ENCODE measurements around the gene HORMAD2.
A peak's percentile ranks its signal among the peaks of the same experiment; 100 is the strongest.

Gene HORMAD2, protein sequence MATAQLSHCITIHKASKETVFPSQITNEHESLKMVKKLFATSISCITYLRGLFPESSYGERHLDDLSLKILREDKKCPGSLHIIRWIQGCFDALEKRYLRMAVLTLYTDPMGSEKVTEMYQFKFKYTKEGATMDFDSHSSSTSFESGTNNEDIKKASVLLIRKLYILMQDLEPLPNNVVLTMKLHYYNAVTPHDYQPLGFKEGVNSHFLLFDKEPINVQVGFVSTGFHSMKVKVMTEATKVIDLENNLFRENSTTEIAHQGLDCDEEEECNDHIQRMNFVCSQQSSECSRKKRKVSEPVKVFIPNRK

DNA sequence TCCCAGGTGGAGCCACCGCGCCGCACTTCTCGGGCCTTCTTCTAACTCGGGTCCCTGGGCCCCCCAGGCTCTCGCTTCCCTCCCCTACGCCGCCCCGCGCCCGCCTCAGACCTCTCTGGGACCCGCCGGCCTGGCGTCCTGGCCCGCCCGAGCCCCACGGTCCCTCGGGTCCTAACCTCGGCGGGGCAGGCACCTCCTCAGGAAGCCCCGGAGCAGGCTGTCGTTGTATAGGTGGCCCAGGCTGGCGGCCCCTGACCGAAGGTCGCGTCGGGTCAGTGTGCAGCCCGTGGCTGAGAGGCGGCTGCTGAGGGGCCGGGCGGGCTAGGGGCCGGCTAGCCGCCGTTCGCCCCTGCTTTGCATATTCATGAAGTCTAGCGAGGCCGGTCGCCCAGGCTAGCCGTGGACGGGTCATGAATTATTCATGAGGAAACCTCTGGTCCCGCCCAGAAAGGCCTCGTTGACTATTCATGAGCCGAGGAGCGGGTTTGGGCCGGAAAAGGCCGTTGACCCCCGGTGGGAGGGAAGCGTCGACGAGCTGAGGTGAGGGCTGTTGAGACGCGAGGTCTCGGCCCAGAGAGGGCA lies at the start of gene HORMAD2:
Gene HORMAD2 (plus strand): TSS at position 513 of the 582 bp plus-strand sequence. CDS start 13,489 bp downstream, outside the sequence.
- DNase-seq = no peak

DNA sequence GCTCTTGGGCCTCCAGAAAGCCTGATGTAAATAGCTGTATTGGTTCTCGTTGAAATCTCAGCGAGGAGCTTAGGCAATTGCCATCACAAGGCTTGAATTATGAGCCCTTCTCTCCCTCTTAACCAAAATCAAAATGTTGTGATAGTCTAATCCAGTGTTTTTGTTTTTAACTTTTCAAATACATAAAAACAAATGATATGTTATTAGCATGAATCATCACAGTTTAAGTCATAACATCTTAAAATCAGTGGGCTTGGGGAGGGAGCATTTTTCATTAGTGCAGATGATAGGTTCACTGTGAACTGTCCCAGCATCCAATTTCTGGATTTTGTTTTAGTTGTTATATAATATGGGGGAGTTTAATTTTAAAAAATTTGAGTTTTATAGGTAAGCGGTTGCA lies 48.9 kb upstream of the HORMAD2 start:
- DNase-seq = no peak

DNA sequence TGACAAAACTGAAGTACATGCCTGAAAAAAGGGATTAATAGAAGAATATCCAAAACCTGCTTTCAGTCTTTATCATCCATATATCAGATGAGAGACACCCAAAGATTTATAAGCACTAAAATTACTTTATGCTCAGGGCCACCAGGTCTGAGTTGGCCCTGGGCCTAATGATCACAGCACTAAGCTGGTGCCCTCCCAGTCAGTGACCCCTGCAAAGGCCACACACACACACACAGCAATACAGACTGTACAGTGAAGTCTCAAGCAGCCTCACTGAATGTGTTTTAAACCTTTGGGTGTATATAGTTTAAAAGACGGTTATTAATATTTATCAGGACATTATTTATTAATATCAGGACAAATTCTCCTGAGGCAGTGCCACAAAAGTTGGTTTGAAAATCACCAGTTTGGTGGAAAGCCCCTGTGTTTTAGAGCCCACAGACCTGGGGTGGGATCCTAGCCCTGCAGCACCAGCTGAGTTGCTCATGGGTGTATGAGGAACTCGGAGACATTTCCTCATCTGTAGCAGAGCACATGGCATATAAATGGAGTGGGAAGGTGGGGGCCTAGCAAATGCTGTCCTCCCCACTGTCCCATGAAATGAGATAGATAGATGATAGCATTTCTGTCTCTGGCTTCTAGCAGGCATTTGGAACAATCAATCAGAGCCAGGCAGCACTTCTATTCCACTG lies 48.4 kb upstream of the HORMAD2 start:
- no peak for DNase-seq

DNA sequence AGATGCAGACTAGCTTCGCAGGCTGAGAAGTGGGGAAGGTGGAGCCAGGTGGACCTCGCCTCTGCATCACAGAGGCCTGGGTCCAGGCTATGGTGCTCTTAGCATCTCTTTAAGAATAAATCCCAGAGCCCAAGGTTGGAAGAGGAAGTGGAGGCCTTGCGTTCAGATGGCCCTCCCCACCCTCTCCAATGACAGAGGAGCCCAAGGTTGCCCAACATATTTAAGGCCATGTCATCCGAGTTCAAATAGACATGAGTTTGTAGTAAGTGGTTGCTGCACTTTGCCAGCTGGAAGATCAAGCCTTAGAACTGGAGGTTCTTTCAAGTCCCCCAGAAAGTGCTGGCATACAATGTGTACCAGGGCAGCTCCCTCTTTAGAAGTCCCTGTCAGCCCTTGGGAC lies 47.1 kb upstream of the HORMAD2 start:
- DNase-seq = no peak

DNA sequence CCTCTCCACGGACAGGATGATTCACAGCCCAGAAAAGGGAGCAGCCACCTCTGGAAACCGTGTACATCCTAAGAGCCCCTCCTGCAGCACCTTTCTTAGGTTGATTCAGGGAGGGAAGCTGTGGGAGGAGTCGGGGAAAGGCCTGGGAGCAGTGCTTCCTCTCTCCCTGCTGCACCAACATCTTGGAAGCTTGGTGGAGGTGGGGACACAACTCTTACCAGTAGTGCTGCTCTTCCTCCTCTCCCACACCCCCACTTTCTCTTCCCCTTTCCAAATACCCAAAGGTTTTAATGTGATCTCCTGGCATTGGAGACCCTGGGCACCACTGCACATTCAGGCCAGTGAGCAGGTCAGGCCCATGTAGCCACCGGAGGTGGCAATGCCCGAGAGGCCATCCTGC lies 46.4 kb upstream of the HORMAD2 start:
- DNase-seq = no peak

DNA sequence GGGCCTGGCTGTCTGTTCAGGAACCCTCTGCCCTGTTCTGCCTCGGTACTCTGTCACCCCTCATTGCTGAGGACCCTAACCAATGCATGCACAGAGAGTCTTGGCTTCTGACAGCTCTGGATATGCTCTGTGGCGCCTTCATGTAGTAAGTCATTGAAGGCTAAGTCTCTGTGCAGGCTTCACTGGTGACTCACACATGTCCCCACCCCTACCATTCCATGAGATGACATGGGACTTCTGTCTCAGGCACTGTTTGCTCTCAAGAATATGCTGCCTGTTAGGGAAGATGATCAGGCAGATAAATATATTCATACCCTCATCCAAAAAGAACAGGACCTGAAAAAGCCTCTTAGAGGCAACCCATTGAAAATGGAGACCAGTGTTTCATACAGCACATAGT lies 43.6 kb upstream of the HORMAD2 start:
- no peak for DNase-seq

DNA sequence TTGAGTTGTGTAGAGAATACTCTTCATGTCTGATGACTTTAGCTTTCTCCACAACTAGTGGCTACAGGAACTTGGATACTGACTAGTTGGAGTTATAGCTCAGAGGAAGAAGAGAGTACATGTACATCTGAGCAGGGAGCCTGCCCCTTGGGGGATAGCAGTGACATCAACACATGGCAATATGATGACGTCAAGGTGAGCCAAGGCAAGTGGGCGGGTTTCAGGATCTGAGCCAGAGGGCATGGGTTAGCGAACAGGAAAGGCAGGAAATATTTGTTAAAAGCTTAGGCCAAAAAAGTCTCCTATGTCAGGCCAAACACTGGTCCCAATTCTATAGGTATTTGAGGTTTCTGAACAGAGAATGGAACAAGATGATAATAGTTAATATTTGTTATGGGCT lies 42.0 kb upstream of the HORMAD2 start:
- no peak for DNase-seq

DNA sequence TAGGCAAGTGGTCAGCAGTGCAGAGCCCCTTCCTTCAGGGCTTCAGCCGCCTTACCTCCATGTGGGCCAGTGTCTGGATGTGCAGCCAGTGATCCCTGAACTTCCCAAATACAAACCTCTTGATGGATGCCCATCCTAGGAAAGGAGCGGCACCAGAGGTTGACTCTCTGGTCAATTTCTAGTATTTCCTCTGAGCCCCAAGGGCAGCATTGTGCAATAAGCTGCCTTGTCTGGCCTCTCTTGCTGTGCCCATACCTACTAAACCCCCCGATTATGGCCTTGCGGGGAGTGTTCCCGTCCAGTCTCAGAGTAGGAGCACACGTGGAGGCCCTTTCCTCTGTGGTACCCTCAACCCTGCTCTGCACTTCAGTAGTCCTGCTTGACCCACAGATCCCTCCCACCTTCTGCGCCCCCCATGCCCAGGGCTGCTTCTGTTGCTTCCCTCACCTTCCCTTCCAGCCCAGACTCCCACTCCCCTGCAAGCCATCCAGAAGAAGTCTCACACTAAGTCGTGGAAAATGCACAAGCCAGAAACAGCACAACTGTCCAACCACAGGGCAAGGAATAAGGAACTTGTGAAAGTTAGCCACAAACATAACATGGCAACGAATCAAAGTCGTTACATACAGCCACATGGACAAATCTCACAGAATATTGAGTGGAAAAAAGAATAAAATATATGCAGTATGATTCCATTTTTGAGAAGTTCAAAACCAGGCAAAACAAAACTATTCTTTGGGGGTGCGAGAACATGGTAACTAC lies 39.6 kb upstream of the HORMAD2 start:
- no peak for DNase-seq

DNA sequence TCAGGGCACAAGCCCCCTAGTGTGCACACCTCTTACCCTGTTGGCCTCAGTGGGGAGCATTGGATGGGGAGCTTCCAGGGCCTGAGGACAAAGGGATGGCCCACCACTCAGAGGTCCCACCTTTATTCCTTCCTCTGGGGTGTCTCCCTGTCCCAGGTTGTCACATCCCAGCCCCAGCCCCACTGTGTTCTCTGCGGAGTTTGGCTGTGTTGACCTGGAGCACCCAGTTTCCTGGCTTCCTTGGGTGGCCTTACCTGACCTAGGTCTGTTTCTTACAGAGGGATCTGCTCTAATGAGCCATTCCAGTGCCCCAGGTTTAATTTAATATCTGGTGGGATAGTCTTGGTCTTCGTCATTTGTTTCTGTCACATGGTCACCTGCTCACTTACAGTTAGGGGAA lies 38.8 kb upstream of the HORMAD2 start:
- DNase-seq = no peak

DNA sequence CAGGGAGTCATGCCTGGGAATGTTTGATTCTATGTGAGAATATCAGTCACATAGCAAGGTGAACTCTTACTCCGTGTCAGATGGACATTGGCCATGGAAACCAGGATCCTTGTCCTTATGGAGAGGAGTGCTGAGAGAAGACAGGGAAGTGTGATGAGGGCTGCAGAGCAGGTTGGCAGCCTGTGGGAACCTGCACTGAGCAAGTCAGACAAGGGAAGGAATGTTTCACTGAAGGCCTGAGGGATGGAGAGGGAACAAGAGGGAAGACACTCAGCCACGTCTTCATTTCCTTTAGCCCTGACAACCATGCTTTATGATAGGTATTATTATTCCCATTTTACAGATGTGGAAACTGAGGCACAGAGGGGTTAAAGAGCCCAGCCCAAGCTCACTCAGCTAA lies 38.4 kb upstream of the HORMAD2 start:
- no peak for DNase-seq

DNA sequence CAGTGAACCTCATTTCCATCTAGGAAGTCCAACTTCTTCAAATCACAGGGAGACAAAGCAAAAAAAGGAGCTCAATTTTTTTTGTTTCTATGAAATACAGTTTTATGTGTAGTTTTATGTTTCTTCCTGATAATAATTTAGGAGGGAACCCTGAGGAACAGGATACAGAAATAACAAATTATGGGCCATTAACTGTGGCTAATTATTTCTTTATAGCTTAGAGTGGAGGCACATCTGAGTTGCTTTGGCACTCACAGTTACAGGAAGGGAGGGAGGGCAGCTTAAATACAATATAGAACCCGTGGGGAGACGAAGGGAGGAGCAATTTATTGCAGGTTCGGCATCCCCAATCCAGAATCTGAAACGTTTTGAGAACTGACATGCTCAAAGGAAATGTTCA lies 37.1 kb upstream of the HORMAD2 start:
- DNase-seq = no peak

DNA sequence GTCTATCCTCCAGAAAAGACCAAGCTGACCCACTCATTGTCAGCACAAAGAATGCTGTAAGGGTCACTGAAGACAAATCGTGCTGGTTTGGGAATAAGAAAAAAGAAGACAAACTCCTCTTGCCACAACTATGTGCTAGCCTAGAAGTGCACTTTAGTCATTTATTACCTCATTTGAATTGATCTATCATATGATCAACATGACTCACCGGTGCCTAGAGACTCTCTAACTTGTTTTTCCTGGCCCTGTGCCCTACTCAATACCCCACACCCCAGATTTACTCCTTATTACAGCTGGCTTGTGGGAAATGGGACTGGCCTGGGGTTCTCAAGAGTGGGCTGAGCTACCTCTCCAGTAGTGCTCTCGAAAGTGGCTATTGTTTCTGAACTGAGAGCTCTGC lies 35.9 kb upstream of the HORMAD2 start:
- peak; percentile 91 for DNase-seq

DNA sequence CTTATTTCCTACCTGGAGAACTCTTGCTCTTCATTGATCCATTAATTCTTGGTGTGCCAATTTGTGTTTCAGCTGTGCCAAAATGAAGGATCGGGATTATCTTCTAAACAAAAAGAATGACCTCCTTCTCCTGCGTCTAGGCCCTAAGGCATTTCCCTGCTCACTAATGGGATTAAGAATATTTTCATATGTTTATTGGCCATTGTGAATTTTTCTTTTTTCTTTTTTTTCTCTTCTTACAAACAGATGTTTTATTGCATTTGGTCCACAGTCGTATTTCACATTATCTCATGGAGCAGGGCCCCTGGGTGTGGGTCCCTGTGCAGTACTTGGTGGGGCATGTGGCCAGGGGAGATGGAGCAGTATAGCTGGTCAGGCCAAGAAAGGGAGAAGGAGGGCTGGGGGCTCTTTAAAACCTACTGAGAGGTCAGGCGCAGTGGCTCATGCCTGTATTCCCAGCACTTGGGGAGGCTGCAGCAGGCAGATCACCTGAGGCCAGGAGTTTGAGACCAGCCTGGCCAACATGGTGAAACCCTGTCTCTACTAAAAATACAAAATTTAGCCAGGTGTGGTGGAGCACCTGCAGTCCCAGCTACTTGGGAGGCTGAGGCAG lies 35.3 kb upstream of the HORMAD2 start:
- no peak for DNase-seq

DNA sequence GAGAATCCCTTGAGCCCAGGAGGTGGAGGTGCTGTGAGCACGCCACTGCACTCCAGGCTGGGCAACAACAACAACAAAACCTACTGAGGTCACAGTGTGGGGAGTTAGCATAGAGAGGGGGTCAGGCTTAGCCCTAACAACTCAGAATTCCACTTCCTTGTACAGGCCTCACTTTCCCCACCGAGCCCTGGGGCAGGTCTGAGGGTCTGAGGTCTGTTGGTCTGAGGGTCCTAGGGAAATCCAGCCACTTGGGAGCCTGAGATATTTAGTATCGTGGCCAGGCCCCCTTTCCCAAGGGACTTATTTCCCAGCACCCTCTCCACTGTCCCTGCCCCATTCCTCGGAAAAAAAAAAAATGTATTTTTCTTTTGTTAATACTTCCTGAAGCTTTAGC lies 34.8 kb upstream of the HORMAD2 start:
- no peak for DNase-seq

DNA sequence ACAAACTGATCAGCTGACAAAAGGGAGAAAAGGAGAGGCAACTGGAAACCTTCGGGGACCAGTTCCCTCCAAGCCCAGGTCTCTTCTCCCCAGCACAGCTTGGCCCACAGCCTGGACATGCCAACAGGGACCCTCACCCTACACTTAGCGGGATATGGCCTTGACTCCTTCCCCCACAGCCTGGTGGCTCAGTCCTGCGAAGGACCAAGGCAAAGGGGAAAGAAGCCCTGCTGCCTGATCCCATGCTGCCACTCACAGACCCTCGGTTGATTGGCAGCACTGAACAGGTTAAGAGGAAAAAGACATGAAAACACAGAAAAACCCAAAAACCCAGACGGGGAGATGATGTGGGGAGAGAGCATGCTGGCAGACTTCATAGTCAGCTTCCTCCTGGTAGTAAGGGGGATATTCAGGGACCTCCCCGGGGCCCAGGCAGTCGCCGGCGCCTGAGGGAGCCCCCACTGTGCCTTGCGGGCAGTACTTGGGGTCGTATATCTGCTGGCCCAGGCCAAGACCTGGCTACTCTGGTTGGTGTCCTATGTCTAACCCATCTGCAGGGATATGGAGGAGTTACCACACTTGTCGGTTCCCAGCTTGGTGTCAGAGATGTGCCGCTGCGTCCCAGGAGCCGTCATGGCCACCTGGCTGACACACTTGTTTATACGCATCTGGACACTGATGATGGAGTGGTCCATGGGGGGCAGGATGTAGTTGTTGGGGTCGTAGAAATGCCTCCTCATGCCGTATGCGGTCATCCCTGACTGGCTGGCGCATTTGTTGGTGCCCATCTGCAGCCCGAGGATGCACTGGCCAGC lies 34.2 kb upstream of the HORMAD2 start:
- no peak for DNase-seq

DNA sequence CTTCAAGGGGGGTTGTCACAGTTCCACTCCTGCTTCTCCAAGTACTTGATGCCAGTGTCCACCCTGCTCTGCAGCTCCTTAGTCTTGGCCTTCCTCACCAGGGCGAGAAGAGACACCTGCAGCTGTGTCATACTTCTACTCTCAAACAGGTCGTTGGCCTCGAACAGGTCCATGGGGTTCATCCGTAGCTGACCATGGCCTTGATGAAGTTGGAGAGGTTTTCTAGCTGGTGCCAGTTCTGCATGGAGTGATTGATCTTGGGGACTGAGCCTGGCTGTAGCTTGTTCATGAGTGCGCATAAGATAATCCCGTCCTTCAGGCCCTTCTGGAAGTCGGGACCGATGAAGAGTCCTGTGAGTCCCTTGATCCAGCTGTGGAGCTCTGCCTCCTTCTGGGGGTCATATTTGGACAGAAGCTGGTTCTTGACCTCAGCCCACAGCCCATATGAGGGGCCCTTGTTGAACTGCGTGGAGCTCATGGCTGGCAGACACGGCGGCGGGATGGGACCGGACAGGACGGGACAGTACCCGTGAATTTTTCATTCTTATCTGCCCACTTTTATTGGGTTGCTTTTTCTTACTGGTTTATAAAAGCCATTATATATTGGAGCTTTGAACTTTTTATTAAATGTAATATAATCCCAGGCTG lies 33.4 kb upstream of the HORMAD2 start:
- DNase-seq = no peak

DNA sequence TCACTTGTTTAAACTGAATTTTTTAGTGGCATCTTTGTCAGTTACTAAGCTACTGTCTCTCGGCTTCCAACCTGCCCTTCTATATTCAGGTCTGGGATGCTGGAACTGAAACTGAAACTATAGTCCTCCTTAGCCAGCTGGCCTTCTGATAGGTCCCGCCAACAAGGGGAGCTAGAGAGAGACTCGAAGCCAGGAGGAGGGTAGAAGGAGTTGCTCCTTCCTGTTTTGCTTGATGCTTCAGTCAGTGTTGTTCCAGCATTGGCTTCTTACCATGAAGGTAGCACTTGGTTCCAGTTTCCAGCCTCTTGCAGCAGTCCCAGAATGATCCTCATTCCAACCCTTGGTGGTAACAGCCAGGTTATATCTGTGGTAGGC lies 32.9 kb upstream of the HORMAD2 start:
- DNase-seq = no peak

DNA sequence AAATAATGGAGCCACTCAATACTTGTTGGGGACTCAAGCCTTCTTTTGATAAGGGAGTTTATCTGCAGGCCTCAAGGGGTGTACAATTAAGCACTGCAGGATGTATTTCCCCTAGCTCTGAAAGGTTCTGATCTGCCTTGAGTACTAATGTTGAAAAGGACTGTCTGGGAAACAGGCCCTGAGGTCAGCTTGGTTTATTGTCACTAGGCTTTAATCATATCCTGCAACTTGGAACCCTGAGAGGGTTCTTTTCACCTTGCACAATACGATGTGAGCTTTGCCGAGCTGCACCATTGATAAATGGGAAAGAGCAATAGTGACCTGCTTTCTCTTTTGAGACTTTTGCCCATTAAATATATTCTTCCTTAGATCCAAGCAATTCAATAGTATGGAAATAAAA lies 31.6 kb upstream of the HORMAD2 start:
- DNase-seq = no peak

DNA sequence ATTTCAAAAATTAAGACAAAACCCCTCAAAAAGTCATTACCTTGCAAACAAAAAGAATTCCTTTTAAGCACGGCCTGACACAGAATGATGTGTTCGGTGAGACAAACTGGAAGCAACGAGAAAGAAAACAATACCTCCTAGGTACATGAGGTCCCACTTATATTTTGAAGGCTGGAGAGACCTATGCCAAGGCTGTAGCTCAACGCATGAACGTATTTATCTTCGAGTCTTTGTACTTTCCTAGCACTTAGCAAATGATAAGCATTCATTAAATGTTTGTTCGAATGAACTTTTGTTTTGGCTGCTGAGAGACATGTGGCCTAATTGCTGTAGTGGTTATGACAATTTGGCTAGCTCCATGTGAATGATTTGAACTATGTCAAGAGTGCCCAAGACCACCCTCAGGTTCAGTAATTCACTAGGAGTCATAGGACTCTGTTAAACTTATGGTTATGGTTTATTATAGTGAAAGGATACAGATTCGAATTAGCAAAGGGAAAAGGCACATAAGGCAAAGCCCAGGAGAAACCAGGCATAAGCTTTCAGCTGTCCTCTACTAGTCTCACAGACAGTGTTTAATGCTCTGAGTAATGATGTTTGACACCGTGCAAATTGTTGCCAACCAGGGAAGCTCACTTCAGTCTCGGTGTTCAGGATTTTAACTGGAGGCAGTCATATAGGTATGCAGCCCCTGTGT lies 26.0 kb upstream of the HORMAD2 start:
- no peak for DNase-seq

DNA sequence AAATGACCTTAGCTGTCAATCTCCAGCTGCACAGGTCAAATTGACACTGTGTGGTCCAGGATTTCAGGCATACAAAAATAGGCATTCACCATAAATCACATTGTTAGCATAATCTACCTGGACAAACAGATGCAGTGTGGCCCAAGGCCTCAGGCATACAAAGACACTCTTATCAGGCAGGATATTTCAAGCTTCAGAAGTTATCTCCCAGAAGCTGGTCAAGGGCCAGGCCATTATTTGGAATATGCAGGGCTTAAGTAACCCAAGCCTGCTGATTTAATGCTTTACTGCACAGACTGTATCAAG lies 25.5 kb upstream of the HORMAD2 start:
- no peak for DNase-seq

DNA sequence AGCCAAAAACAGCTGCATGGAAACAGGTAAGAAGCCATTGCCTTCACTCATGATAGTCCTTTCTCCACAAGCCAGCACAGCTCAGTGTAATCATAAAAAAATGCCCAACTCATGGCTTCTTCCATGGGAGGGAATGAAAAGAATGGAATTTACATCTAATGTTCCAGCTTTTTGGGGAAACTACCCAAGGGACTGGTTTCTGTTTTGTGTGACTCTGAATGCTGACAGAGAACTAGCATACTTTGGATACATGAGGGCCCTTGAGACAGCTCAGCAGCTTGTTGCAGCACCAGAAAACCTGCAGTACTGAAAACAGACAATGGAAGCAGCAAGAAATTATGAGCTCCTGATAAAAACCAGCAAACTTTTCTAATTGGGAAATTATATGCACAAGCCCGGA lies 24.2 kb upstream of the HORMAD2 start:
- no peak for DNase-seq
